Measurements from ENCODE around the gene EPHB1.

DNA sequence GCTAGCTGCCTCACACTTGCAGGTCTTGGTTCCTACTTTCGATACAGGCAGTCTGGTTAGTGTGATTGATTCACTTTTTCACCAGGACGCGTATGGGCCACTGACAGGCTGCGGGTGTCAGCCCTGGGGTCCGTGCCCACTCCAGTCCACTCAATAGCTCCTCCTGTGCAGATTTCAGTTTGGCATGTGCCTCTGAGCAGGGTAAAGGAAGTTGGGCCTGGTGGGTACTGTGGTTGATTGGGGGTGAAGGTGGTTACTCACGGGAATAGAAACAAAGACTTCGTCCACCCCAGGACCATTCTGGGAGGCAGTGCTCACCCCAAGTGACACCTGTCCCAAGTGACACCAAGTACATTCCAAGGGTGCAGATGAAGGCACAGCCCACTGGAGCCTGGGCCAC lies 62.3 kb downstream of the EPHB1 start:
- TF ChIP-seq, protein P1, sequence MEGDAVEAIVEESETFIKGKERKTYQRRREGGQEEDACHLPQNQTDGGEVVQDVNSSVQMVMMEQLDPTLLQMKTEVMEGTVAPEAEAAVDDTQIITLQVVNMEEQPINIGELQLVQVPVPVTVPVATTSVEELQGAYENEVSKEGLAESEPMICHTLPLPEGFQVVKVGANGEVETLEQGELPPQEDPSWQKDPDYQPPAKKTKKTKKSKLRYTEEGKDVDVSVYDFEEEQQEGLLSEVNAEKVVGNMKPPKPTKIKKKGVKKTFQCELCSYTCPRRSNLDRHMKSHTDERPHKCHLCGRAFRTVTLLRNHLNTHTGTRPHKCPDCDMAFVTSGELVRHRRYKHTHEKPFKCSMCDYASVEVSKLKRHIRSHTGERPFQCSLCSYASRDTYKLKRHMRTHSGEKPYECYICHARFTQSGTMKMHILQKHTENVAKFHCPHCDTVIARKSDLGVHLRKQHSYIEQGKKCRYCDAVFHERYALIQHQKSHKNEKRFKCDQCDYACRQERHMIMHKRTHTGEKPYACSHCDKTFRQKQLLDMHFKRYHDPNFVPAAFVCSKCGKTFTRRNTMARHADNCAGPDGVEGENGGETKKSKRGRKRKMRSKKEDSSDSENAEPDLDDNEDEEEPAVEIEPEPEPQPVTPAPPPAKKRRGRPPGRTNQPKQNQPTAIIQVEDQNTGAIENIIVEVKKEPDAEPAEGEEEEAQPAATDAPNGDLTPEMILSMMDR (IDR thresholded peaks at IDR 0.05; ENCODE audit: low read depth, low read length, missing input control), result no peak
- TF ChIP-seq TAF1 (conservative IDR thresholded peaks at IDR 0.05) (no peak), RXRA (IDR thresholded peaks at IDR 0.05) (no peak), SP1 (IDR thresholded peaks at IDR 0.05) (no peak), GABPA (IDR thresholded peaks at IDR 0.05 in 1 of 2, conservative IDR thresholded peaks at IDR 0.05 in 1 of 2) (no peak), JUND (IDR thresholded peaks at IDR 0.05) (no peak), HNF4G (IDR thresholded peaks at IDR 0.05) (no peak)
- TF ChIP-seq, protein P2, sequence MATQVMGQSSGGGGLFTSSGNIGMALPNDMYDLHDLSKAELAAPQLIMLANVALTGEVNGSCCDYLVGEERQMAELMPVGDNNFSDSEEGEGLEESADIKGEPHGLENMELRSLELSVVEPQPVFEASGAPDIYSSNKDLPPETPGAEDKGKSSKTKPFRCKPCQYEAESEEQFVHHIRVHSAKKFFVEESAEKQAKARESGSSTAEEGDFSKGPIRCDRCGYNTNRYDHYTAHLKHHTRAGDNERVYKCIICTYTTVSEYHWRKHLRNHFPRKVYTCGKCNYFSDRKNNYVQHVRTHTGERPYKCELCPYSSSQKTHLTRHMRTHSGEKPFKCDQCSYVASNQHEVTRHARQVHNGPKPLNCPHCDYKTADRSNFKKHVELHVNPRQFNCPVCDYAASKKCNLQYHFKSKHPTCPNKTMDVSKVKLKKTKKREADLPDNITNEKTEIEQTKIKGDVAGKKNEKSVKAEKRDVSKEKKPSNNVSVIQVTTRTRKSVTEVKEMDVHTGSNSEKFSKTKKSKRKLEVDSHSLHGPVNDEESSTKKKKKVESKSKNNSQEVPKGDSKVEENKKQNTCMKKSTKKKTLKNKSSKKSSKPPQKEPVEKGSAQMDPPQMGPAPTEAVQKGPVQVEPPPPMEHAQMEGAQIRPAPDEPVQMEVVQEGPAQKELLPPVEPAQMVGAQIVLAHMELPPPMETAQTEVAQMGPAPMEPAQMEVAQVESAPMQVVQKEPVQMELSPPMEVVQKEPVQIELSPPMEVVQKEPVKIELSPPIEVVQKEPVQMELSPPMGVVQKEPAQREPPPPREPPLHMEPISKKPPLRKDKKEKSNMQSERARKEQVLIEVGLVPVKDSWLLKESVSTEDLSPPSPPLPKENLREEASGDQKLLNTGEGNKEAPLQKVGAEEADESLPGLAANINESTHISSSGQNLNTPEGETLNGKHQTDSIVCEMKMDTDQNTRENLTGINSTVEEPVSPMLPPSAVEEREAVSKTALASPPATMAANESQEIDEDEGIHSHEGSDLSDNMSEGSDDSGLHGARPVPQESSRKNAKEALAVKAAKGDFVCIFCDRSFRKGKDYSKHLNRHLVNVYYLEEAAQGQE (IDR thresholded peaks at IDR 0.05), result no peak
- TF ChIP-seq, protein P3, sequence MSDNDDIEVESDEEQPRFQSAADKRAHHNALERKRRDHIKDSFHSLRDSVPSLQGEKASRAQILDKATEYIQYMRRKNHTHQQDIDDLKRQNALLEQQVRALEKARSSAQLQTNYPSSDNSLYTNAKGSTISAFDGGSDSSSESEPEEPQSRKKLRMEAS (IDR thresholded peaks at IDR 0.05), result no peak
